K562 (cell line): ENCODE results near the gene DPAGT1. TPM values are rescaled to one million over a fixed set of nuclear protein-coding genes. Genes with fewer than 3 reads are reported as not detected.

Experiments used
- ATAC-seq: fragments of 200-7000 bp; cut with Tn5 transposase; 3 replicates; pipeline ENCODE4 v1.9.1; 2020; ENCODE audit warnings: moderate library complexity
- BruUV-seq: library from RNA; stranded (reverse); fragments of 400-500 nt; replicated peaks from 2 replicates; lab custom pipeline; 2021; lab: Mats Ljungman, UMichigan
- CTCF ChIA-PET: fragments of 300-600 bp; formaldehyde crosslinking; extraction: SDS; loops from one replicate; lab custom pipeline; 2021; ENCODE audit warnings: low intra/inter-chr PET ratio; lab: Yijun Ruan, JAX
- POLR2A ChIA-PET: fragments of 300-600, 350-650 bp; sonication (Branson Sonifier 250); formaldehyde crosslinking; extraction: SDS; loops from one replicate; lab custom pipeline; 2021; ENCODE audit warnings: antibody characterized with exemption, inconsistent platforms; lab: Yijun Ruan, JAX
- DNase-seq, 4 experiments: peaks; one replicate each; pipeline versions ENCODE4 v3.0.0 to v3.0.0-alpha.2; 2011 to 2018; ENCODE audit warnings: low spot score in 3 of 4, mixed read lengths in 3 of 4; ENCODE audit errors: extremely low read depth in 1 of 4
- FAIRE-seq: peaks from 2 replicates; lab custom pipeline; 2011; peaks lifted over from hg19 to GRCh38; lab: Jason Lieb, UNC
- H2AFZ ChIP-seq: 2 replicates; pipeline ENCODE4 v1.6.0; 2011; ENCODE audit warnings: low read depth, low read length, control low read depth, inconsistent platforms
- H3K27ac ChIP-seq: fragments of 200-600 bp; 3 replicates; pipeline ENCODE4 v1.8.0; 2011; ENCODE audit warnings: low read depth, mild to moderate bottlenecking, control low read depth, inconsistent platforms, low read length, moderate library complexity, mixed read lengths; ENCODE audit errors: extremely low read depth
- H3K27me3 ChIP-seq, 2 experiments: fragments of 300-600 bp in 1 of 2; 2 replicates in 1 of 2; 3 replicates in 1 of 2; pipeline versions ENCODE4 v1.6.0 to v1.8.0; 2011; ENCODE audit warnings: inconsistent platforms in 2 of 2, low read length in 2 of 2, mild to moderate bottlenecking in 1 of 2, mixed read lengths in 1 of 2, moderate library complexity in 1 of 2; ENCODE audit not compliant: control insufficient read depth in 2 of 2, insufficient read depth in 2 of 2
- H3K36me3 ChIP-seq: fragments of 300-600 bp; 3 replicates; pipeline ENCODE4 v1.8.0; 2011; ENCODE audit warnings: mild to moderate bottlenecking, low read length, inconsistent platforms; ENCODE audit not compliant: control insufficient read depth, insufficient read depth
- H3K4me1 ChIP-seq, 2 experiments: fragments of 200-600 bp in 1 of 2; replicated peaks in 1 of 2; 2 replicates in 1 of 2; 3 replicates in 1 of 2; pipeline versions ENCODE4 v1.5.1 to v1.8.0; 2011; ENCODE audit warnings: inconsistent platforms in 2 of 2, low read length in 2 of 2, mild to moderate bottlenecking in 1 of 2, mixed read lengths in 1 of 2, moderate library complexity in 1 of 2; ENCODE audit not compliant: control insufficient read depth in 2 of 2, insufficient read depth in 2 of 2
- H3K4me2 ChIP-seq: 2 replicates; pipeline ENCODE4 v1.6.1; 2011; ENCODE audit warnings: low read length, control low read depth, inconsistent platforms, mixed read lengths; ENCODE audit not compliant: insufficient read depth
- H3K4me3 ChIP-seq: fragments of 200-600 bp; sonication (generic), shearing (Covaris generic); 2 replicates; pipeline ENCODE4 v1.5.1; 2016; ENCODE audit warnings: control low read depth, inconsistent platforms
- H3K79me2 ChIP-seq: fragments of 200-600 bp; 3 replicates; pipeline ENCODE4 v1.8.0; 2011; ENCODE audit warnings: low read length, inconsistent platforms; ENCODE audit not compliant: control insufficient read depth, insufficient read depth
- H3K9ac ChIP-seq, 2 experiments: 2 replicates each; pipeline versions ENCODE4 v1.6.0 to v1.6.1; 2011; ENCODE audit warnings: low read depth in 2 of 2, low read length in 2 of 2, control low read depth in 1 of 2, inconsistent platforms in 1 of 2, mild to moderate bottlenecking in 1 of 2, mixed read lengths in 1 of 2; ENCODE audit not compliant: insufficient read depth in 1 of 2
- H3K9me1 ChIP-seq: one replicate; pipeline ENCODE4 v1.6.0; 2011; ENCODE audit warnings: inconsistent platforms, mild to moderate bottlenecking, low read length, moderate library complexity; ENCODE audit not compliant: control insufficient read depth, insufficient read depth
- H3K9me3 ChIP-seq: replicated peaks from 2 replicates; pipeline ENCODE4 v1.5.1; 2011; ENCODE audit warnings: low read depth, low read length, inconsistent platforms; ENCODE audit not compliant: control insufficient read depth, insufficient read depth
- H4K20me1 ChIP-seq: replicated peaks from 2 replicates; pipeline ENCODE4 v1.6.1; 2011; ENCODE audit warnings: low read length, inconsistent platforms, mixed read lengths; ENCODE audit not compliant: control insufficient read depth, insufficient read depth
- CHD1 ChIP-seq: fragments of 200-600 bp; sonication (generic); IDR thresholded peaks from one replicate; pipeline ENCODE4 v1.6.1; 2012; ENCODE audit warnings: mild to moderate bottlenecking, moderate library complexity, low read length, inconsistent platforms
- E2F6 ChIP-seq, 2 experiments: IDR thresholded peaks; 2 replicates each; pipeline ENCODE4 v1.6.1; 2011; ENCODE audit warnings: borderline replicate concordance in 1 of 2, control low read depth in 1 of 2, low read depth in 1 of 2, low read length in 1 of 2, mild to moderate bottlenecking in 1 of 2, mixed read lengths in 1 of 2, moderate library complexity in 1 of 2; ENCODE audit not compliant: insufficient read depth in 1 of 2, insufficient read length in 1 of 2, poor library complexity in 1 of 2, severe bottlenecking in 1 of 2; ENCODE audit errors: extremely low read depth in 1 of 2
- ERF ChIP-seq: fragments of 450-650 bp; formaldehyde crosslinking; IDR thresholded peaks from 2 replicates; pipeline ENCODE4 v1.4.0; 2020; ENCODE audit warnings: mild to moderate bottlenecking, mixed read lengths
- FOXA3 ChIP-seq, 2 experiments: fragments of 450-650 bp in 1 of 2; sonication (generic) in 1 of 2; formaldehyde crosslinking; IDR thresholded peaks in 1 of 2; conservative IDR thresholded peaks in 1 of 2; 2 replicates each; pipeline versions ENCODE4 v1.4.0 to v1.8.0; 2020 to 2022; ENCODE audit warnings: mild to moderate bottlenecking in 2 of 2, missing genetic modification reagents in 1 of 2
- GTF2A2 ChIP-seq: IDR thresholded peaks from 2 replicates; pipeline ENCODE4 v1.6.1; 2016; ENCODE audit warnings: mild to moderate bottlenecking, missing genetic modification characterization, missing compliant biosample characterization
- ID3 ChIP-seq, 2 experiments: fragments of 250-450 bp in 1 of 2; fragments of 450-650 bp in 1 of 2; sonication (Bioruptor Pico) in 1 of 2; IDR thresholded peaks; 2 replicates each; pipeline versions ENCODE4 v1.6.1 to v1.8.0; 2016 to 2021; ENCODE audit warnings: mild to moderate bottlenecking in 2 of 2, moderate library complexity in 2 of 2, missing compliant biosample characterization in 1 of 2, missing genetic modification characterization in 1 of 2
- NFIC ChIP-seq: fragments of 450-650 bp; IDR thresholded peaks from 2 replicates; pipeline ENCODE4 v1.6.1; 2017; ENCODE audit warnings: mild to moderate bottlenecking, inconsistent platforms
- POLR2H ChIP-seq: IDR thresholded peaks from 2 replicates; pipeline ENCODE4 v1.6.1; 2016; ENCODE audit warnings: missing genetic modification characterization, low read depth, mild to moderate bottlenecking, control low read depth, missing compliant biosample characterization, moderate library complexity
- RAD21 ChIP-seq, 2 experiments: fragments of 250-450 bp in 1 of 2; fragments of 450-650 bp in 1 of 2; sonication (Bioruptor Pico) in 1 of 2; formaldehyde crosslinking in 1 of 2; IDR thresholded peaks in 1 of 2; conservative IDR thresholded peaks in 1 of 2; 2 replicates each; pipeline versions ENCODE4 v1.4.0 to v1.8.0; 2020 to 2022; ENCODE audit warnings: mild to moderate bottlenecking in 2 of 2, moderate library complexity in 1 of 2
- TFAP4 ChIP-seq: sonication (generic); formaldehyde crosslinking; IDR thresholded peaks from 2 replicates; pipeline ENCODE4 v1.8.0; 2022; ENCODE audit warnings: missing genetic modification reagents, mild to moderate bottlenecking, moderate library complexity, borderline replicate concordance
- TRIM24 ChIP-seq, 2 experiments: fragments of 450-650 bp; IDR thresholded peaks; 2 replicates each; pipeline ENCODE4 v1.6.1; 2016
- VEZF1 ChIP-seq: fragments of 200-800 bp; sonication (Bioruptor generic); IDR thresholded peaks from 2 replicates; pipeline ENCODE4 v1.6.1; 2017; ENCODE audit warnings: missing genetic modification characterization, missing compliant biosample characterization
- ZNF395 ChIP-seq: fragments of 200-800 bp; sonication (Bioruptor generic); IDR thresholded peaks from 2 replicates; pipeline ENCODE4 v1.6.1; 2017; ENCODE audit warnings: missing genetic modification characterization, missing compliant biosample characterization
- ZSCAN29 ChIP-seq: fragments of 450-650 bp; IDR thresholded peaks from 2 replicates; pipeline ENCODE4 v1.6.1; 2017
- WGBS: fragments of 100-300 bp; shearing (Covaris generic); methylation state at CpG from one replicate; pipeline ENCODE4 v1.1.6; 2016; ENCODE audit warnings: low coverage, mixed read lengths; ENCODE audit not compliant: insufficient coverage; ENCODE audit errors: missing lambda C conversion rate; 5-methylcytosine and 5-hydroxymethylcytosine counted together
- in situ Hi-C: fragments of 300-500 bp; cut with MboI; formaldehyde crosslinking; loops from 4 replicates; pipeline ENCODE4 v1.15.0; 2018; ENCODE audit warnings: inconsistent platforms, mixed read lengths
- intact Hi-C: fragments of 100-400 bp; cut with micrococcal nuclease; formaldehyde crosslinking; loops from 2 replicates; pipeline ENCODE4 v1.14.2; 2022
- polyA plus RNA-seq, 8 experiments: library from polyadenylated mRNA; depleted of rRNA in 4 of 8; stranded (reverse) in 5 of 8; unstranded in 3 of 8; fragments of >200 nt; fragmentation: Nextera tagmentation in 2 of 8; fragmentation: Illumina TruSeq in 1 of 8; extraction: Ambion mirVana in 2 of 8; extraction: Trizol in 1 of 8; gene quantifications; 2 replicates each; pipeline versions ENCODE4 v1.2.1 to v1.2.3, GENCODE V29; 2011 to 2014; ENCODE audit warnings: inconsistent platforms in 1 of 8, missing spikeins in 1 of 8
- total RNA-seq, 7 experiments: library from RNA; depleted of rRNA in 6 of 7; stranded (reverse); fragments of >200 nt in 6 of 7; fragmentation: Illumina TruSeq in 2 of 7; extraction: Trizol in 2 of 7; gene quantifications; 2 replicates each; pipeline versions ENCODE4 v1.2.1 to v1.2.3, GENCODE V29; 2011 to 2021; ENCODE audit warnings: low replicate concordance in 1 of 7

The DPAGT1 gene
- total and polyA plus RNA-seq, 9 of the 15 experiments (the other 6 are each of a cell fraction or from before 2014, with no cell fraction given): 29.9 to 135 (median 85.0) TPM

- DNase-seq: no peak
- Histone ChIP-seq H3K9me3 (no peaks in the 10 kb centered on the region), H3K9ac (peak overlapping the region; percentile 71 to 94; a peak in 3 of 4 replicates), H3K36me3 (peaks cover 51% of the 10 kb centered on the region), H3K4me1 (peaks cover 32 to 34% of the 10 kb centered on the region in 2 experiments), H3K4me3 (peak overlapping the region; percentile 94), H3K27me3 (no peaks in the 10 kb centered on the region), H3K4me2 (peak overlapping the region; percentile 99), H3K79me2 (peaks cover 41% of the 10 kb centered on the region), H3K27ac (peak overlapping the region; percentile 83; the same call in 2 of the 3 replicates), H3K9me1 (no peaks in the 10 kb centered on the region), H4K20me1 (peaks cover 18% of the 10 kb centered on the region), H2AFZ (peak overlapping the region; percentile 64; the same call in 1 of the 2 replicates)
- POLR2A ChIA-PET: interaction anchor here (0.7 to 5.8 kb wide), 12 partner anchors 10 to 208 kb away, joined by 3 to 75 read pairs (median 4); partner anchors contain the start of genes HINFP, MCAM and NLRX1
- CTCF ChIA-PET: no interaction called here
- BruUV-seq: no TSS peak
- ATAC-seq: no peak
- WGBS: 18% methylated on average over 2 of the region's 2 CpGs
- intact Hi-C loops: loop anchor here (5.0 kb wide), 1 partner anchor 268 kb away; no protein-coding TSS in a partner anchor
- in situ Hi-C loops: no loop called here
- FAIRE-seq: no peak
- TF ChIP-seq CHD1: no peak
- TF ChIP-seq GTF2A2 (tag): no peak
- TF ChIP-seq POLR2H (tag): peak; percentile 7; the same call in 1 of the 2 replicates
- TF ChIP-seq TFAP4: 0 out of 2 replicates have a peak, but pooled peaks have one; percentile 19
- TF ChIP-seq E2F6 (IDR thresholded peaks at IDR 0.05; ENCODE audit: borderline replicate concordance in 1 of 2, extremely low read depth in 1 of 2, insufficient read depth in 1 of 2, insufficient read length in 1 of 2, low read depth in 1 of 2, low read length in 1 of 2, poor library complexity in 1 of 2, severe bottlenecking in 1 of 2): no peak
- TF ChIP-seq FOXA3 (CRISPR knock-in tag; conservative IDR thresholded peaks at IDR 0.05 in 1 of 2, IDR thresholded peaks at IDR 0.05 in 1 of 2): peak in 1 of 2 experiments; percentile 70; a peak in 2 of 4 replicates
- TF ChIP-seq RAD21 (CRISPR knock-in tag; conservative IDR thresholded peaks at IDR 0.05 in 1 of 2, IDR thresholded peaks at IDR 0.05 in 1 of 2): 0 out of 4 replicates have a peak, but pooled peaks of 1 of the 2 experiments have one; percentile 11
- no peak for TF ChIP-seq ID3 (CRISPR knock-in tag; IDR thresholded peaks at IDR 0.05)
- TF ChIP-seq ID3 (tag; IDR thresholded peaks at IDR 0.05): no peak
- no peak for TF ChIP-seq ERF (CRISPR knock-in tag)
- peak; percentile 88 for TF ChIP-seq NFIC
- TF ChIP-seq VEZF1: peak; percentile 4; the same call in 1 of the 2 replicates
- no peak for TF ChIP-seq ZNF395 (CRISPR knock-in tag)
- 0 out of 4 replicates have a peak, but pooled peaks of 1 of the 2 experiments have one; percentile 4 for TF ChIP-seq TRIM24 (IDR thresholded peaks at IDR 0.05)
- TF ChIP-seq ZSCAN29: no peak
Measured at GRCh38 chr11:119108857-119109221, 7.2 kb upstream of the DPAGT1 start.
